NCI-H226 (cell line): Measurements from ENCODE around the gene XYLT1.

Source experiments
- DNase-seq: peaks from one replicate; pipeline ENCODE4 v3.0.0-alpha.2; 2015

The XYLT1 gene

DNA sequence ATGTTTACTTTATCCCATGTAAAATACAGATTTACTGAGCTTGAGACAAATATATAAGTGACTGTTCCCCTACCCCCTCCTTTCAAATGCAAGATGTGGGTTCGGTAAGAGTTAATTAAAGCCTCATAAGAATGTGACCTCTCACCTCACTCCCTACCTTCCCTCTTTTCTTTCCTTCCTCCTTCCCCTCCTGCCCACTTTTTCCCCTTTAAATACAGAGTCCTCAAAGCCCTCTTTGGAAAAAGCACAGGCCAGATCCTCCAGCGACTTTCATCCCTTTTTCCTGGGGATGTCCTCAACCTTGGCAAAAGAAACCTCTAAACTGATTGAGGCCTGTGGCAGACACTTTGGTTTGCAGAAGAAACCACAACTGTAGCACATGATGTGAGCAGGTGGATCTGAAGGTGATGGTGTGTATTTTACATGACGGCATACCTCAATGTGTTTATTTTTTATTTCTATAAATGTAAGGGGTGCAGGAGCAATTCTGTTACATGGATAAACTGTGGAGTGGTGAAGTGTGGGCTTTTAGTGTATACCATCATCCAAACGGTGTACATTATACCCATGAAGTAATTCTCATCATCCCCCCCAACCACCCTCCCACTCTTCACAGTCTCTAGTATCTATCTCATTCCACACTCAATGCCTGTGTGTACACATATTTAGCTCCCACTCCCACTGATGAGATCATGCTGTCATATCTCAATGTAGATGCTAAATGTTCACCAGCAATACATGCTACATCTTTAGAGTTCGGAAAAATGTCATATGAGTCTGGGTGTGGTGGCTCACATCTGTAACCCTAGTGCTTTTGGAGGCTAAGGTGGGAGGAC is 77.7 kb downstream of the XYLT1 start:
- no peak for DNase-seq

DNA sequence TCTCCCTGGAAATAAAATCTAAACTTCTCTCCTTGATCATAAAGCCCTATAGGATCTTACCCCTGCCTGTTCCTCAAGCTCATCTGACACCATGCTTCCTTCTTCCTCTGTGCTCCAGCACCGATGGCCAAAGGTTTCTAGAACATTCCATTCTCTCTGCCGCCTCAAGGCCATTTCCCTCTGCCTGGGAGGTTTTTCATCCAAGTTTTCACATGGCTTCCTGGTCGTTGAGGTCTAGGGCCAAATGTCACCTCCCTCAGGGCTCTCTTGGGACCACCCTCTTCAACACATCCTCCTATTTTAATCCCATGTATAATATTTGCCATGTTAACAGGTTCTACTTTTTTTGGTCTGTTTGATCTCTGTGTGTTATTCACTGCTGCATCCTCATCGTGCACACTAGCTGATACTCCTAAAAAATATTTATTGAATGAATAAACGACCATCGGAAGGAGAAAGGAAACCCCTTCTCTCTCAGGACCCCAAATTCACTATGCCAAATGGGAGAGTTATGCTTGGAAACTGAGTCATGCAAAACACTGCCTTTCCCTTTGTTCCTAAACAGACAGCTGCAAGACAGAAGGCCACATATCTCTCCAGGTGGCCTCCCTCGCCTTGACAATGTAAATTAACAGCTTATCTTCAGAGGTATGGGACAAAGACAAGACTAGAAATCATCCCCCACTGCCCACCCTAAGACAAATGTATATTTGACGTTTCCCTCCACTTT is 78.5 kb downstream of the XYLT1 start:
- DNase-seq = no peak

DNA sequence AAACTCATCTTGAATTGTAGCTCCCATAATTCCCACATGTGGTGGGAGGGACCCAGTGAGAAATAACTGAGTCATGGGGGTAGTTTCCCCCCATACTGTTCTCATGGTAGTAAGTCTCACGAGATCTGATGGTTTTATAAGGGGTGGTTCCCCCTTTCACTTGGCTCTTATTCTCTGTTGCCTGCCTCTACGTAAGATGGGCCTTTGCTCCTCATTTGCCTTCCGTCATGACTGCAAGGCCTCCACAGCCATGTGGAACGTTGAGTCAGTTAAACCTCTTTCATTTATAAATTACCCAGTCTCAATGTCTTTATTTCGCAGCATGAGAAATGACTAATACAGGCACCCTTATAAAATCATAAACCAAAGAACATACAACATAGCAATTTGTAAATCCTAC is 79.0 kb downstream of the XYLT1 start:
- DNase-seq = no peak

DNA sequence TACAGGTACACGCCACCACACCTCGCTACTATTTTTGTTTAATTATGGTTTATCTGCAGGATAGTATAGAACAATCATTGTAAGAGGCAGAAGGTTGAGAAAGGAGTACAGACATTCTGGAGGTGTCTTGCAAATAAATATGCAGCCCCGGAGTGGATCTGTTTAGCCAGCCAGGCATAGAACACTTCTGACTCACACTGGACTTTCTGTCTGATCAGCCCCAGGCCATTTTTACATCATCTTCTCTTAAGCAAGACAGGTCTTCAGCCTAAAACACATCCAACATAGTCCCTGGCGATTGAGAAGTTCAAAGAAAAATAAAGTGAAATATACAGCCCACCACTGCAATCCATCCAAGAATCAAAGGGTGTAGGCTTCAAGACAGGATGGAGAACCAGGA is 81.4 kb downstream of the XYLT1 start:
- no peak for DNase-seq

DNA sequence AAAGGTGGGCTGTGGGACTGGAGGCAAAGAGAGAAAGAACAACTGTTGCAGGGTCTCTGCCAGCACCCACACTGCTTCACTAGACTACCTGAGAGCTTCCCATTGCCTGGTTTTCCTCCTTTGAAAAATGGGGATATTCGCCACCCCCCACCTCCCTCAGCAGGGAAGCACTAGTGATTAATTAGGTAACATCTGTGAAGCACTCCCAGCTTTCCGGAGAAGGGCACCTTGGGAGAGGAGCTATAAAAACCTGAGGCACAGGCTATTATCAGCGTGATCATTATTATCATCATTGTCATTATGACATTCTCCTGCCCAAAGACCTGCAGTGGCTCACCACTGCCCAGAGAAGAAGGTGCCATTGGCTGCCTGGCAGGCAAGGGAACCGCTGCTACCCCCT is 83.5 kb downstream of the XYLT1 start:
- no peak for DNase-seq

DNA sequence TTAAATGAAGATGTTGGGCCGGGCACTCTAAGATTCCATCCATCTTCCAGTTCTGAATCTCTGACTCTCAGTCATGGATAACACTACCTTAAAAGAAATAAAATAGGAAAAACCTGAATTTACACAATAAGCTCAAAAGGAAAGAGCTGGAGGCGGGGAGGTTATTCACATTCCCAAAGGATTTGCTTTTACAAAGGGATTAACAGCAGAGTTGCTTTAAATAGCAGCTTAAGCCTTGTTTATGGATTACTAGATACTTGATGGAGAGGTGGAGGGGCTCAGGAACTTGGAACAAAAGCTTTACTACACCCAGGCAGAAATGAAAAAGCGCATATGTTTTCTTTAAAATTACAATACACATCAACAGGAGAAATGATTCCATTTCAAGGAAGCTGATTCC is 84.5 kb downstream of the XYLT1 start:
- DNase-seq = no peak

DNA sequence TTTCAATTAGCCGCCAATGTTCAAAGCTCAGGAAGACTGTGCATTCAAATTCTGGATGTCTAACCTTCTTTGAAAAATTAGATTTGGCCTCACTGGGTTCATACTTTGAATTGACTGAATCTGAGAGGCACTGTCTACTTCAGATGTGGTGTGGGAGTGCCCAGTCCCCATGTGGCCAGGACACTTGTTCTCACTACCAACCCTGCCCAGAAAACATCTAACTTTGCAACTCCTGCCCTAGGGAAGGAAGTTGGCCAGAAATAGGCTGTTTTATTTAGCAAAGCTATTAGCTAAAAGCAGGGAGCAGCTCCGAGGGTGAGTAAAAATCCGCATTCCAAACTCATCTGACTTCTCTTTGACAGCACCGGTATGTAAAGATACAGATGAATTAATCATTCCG is 86.3 kb downstream of the XYLT1 start:
- DNase-seq = no peak

DNA sequence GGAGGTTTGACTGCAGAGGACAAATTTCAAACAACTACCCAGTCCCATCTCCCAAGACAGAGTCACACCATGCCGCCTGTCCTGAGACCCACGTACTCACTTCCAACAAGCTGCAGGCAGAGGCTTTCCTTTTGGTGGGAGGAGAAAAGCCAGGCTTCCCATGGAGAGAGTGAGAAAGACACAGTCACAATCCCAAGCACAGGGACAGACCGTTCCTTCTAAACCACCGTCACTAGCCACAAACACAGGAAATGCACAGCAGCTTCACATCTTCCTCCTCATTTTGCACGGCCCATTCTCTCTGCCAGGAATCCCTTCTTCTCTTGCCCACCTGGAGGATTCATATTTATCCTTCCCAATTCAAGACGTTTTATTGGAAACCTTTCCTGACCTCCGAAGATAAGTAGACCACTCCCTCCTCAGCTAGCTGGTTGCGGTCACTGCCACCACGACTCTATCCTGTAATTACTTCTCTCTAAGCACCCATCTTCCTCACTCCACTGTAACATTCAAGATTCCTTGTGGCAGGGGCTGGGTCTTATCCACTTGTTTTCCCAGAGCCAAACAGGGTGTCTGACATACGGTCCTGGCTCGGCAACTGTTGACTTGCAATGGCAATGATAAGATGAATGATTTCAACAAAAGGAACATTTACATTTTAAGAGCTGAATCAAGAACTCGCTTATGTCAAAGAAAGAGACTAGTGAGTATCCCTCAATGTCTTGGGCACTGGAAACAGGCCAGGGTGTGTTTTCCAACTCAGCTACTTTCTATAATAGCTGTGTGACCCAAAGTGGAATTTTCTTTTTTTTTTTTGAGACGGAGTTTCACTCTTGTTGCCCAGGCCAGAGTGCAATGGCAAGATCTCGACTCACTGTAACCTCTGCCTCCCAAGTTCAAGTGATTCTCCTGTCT is 87.6 kb downstream of the XYLT1 start:
- DNase-seq = no peak

DNA sequence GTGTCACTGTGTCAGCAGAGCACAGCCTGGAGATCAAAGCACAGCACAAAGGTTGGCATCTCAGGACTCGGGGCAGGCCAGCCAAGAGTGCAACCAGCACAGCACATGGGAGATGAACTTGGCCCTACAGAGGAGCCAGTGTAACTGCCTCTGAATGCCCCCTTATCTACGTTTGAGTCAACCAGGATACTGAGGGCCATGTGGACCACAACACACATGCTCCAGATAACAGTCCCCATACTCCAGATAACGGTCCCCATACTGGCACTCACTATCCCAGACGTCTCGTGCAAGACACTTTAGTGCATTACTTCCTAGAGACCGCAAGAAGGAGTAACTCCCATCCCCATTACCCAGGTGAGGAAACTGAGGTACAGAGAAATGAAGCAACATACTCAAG is 88.2 kb downstream of the XYLT1 start:
- DNase-seq = no peak

DNA sequence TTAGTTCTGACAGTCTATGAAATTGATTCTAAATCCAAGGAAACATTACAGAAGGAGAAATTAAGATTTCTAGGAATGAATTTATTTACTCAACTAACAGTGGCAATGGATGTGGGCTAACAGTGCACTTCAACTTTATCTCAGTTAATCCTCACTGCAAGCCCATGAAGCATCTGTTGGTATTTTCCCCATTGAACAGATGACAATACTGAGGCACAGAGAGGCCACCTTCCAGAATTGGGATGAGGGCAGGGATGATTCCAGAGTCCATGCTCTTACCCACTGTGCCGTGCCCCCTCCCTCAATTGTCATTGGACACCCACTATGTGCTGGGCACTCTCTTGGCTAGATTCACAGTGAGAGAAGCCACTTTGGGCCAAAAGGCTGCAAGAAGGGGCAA is 89.0 kb downstream of the XYLT1 start:
- no peak for DNase-seq

DNA sequence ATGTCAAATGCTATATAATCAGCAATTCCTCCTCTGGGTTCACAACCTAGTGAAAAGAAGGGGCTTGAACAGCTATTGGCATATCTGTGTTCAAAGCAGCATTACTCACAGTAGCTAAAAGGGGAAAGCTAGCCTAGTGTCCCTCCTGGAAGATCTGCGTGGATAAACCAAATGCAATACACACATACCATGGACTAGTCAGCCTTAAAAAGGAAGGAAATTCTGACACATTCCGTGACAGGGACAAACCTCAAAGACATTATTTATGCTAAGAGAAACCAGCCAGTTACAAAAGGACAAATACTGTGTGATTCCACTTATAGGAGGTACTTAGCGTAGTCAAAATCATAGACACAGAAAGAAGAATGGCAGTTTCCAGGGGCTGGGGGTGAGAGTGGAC is 90.1 kb downstream of the XYLT1 start:
- DNase-seq = no peak

DNA sequence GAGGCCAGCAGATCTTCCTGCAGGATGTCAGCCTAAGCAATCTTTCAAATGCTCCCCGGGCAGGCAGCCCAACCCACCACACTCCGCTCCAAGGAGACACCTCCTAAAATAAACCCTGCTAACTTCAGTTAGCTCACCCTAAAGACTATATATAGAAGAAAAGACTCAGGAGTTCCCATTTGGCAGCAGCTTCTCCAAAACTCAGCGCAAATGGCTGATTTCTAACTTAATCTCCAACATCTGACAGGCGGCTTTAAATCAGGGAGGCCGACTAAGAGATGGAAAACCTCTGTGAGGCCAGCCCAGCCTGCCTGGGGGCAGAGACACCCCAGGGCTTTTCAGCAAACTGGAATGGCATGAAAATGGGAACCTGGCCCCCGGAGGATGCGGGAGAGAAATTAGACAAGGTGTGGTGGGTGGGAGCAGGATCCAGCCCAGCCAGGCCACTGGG is 91.6 kb downstream of the XYLT1 start:
- DNase-seq = no peak

DNA sequence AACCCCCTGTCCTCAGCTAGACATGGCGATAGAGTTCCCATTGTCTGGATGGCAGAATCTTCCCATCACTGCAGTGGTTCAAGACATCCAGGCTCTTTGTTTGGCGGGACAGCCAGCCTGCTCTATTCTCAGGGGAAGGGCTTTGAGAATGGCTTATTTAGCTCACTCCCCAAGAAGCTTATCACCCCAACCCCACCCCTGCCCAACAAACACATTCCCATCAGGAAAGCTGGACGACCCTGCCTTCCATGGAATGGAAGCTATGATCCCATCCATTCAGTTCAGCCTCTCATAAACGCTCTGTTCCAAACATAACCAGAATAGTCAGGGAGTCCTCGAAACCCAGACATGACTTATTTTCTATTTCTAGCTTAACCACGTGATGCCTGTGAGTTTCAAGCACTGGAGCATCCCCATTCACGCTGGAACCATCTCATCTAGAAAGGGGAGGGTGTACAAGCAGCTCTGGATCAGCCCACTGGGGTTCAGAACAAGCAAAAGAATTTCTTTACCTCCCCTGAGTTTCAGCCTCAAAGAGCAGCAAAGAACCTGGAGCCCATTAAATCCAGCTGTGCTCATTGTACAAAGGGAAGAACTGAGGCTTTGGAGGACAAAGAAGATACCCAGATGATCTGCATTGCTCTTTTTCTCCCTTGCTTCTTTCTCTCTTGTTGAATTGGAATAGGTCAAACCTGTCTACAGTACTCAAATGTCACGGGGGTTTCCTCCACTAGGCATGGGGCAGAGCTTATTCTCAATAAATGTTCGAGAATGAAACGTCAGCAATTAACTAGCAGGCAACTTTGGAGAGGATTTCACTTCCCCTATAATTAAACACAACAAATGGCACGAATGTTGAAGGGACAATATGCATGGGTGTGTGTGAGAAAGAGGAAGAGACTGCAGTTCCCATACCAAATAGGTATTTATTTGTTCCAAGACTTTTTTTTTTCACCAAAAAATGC is 93.1 kb downstream of the XYLT1 start:
- no peak for DNase-seq

DNA sequence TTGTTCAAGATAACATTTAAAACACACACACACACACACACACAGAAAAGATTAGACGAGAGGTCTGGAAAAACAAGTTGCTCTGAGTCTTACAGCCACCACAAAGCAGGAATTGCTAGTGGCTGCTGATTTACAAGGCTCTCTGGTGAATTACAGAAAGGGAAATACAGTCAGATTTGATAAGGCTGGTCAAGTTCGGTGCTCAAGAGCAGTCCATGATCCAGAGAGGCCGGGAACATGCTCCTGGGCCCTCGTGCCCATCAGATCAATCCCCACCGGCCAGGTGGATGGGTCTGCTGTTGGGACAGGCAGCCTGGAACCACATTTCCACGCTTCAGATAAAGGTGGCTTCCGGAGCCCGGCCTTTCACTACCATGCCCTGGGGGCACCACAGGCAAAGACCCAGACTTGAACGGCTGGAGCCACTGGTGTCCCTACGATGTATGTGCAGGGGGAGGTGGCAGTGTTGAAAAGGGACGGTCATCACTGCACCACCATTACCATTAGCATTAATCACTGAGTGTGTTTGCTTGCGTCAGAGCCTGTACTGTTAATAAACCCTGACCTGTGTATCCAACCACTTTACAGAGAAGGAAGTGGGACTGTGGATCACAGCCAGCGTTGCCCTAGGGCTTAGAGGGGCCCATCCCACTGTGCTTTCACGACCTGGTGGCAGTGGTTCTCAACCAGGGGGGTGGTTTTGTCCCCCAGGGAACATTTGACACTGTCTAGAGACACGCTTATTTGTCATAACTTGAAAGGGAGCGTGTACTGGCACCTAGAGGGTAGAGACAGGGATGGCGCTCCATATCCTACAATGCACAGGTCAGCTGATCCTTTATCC is 95.1 kb downstream of the XYLT1 start:
- DNase-seq = no peak

DNA sequence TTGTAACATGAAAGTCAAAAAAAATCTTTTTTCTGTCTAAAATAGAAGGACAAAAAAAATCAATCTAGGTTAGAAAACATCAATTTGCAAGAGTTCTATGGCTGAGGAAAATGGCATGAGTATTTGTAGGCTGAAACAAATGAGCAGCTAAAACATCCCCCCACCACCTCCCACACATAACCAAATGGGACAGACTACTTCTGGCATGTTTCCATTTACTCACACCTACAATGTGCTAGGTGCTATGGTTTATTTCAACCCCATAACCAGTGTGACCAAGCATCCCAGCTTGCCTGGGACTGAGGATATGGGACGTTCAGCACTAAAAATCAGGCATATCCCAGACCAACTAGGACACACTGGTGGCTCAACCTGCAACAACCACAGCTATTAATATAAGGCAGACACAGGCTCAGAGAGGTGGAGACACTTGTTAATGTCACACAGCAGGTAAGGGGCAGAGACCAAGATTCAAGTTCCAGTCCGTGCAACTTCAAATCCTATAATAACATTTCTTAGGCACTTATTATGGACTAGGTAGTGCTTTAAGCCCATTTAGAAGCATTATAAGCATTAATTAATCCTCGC is 96.0 kb downstream of the XYLT1 start:
- no peak for DNase-seq

DNA sequence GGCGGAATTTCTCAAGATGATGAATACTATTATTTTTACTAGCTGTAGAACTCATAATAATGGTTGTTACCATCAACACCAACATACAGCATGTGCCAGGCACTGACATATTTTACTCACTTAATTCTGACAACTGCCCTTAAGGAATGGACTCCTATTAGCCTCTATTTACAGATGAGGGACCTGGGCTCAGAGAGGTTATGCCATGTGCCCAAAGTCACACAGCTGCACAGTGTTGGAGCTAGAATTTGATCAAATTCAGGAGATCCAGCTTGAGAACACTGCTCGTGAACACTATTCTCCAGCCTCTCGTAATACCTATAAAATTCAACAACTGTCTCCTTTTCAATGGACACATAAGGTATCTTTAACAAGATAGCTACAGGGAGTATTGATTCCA is 97.2 kb downstream of the XYLT1 start:
- DNase-seq = no peak

DNA sequence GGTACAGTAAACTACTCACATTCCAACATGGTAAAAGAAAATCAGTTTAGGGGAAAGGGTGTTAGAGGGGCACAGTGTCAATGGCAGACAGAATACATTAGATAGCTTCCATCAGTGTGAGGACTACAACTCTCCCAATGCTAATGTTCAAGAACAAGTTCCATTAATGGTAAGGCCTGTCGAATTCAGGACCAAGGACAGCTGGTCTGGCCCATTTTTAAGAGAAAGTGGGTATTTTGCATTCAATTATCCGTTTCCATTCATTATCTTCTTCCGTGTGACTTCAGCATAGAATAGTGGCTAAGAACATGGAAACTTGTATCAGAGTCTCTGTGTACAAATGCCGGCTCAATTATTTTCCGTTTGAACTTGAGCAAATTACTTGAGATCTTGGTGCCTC is 98.4 kb downstream of the XYLT1 start:
- no peak for DNase-seq

DNA sequence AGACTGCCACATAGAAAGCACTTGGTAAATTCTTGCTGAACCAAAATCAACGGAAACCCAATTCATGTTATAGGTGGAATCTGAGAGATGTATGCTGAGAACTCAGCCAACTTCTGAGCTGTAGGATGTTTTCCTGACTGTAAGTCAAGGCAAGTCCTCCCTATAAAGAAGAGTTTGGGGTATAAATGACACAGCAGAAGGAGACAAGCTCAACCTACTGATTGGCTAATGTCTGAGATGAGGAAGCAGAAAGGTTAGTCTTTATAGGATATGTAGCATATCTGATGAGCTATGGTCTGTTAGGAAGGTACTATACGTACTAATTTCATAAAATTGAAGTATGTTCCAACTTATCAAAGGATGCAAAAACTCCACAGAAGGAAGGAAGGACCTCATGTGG is 99.5 kb downstream of the XYLT1 start:
- no peak for DNase-seq

DNA sequence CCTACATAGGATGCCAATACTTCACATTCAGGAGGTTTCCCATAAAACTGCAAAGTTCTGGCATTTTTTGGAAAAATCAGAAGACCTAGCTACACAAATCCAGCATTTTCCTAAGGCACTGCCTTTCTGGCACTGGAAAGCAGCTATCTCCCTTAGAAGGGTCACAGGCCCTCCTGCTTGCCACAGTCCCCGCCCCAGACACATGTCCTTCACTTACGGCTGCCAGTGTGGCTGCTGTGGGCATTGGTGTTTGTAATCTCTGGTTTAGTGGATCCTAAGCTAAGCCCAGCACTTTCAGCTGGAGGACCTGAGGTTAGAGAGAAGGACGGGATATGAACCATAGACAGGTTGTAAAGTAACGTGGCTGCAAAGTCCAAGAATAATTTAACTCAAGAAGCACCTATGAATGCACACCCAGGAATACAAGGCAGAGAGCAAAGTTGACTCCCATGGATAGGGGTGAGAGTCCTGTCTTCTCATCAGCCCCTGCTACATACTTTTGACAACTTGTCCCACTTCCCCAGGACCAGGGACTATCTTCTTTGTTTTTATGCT is 100.0 kb downstream of the XYLT1 start:
- no peak for DNase-seq

DNA sequence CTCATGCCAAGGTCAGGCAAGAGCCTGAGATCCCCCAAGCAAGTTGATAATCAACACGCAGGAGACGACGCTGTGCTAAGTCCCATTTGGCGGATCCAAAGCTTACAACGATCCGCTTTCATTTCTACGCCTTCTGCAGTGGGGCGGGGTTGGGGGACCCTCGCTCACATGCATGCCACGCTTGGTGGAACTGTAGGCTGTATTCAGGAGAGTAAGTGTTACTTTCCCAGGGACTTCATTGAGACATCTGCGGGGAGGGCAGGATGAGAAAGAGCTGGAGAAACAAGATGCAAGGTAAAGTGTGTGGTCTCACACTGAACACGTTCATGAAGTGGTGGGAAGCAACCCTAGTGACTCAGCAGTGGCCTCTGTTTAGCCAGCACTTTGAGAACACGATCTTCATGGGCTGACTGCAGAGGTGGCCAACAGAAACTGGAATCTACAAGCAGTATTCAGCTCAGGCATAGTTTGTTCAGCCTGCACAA is 100.5 kb downstream of the XYLT1 start:
- DNase-seq = no peak
